HepG2 (cell line): ENCODE data around the gene PEMT. TPM values are rescaled to one million over a fixed set of nuclear protein-coding genes. Genes with fewer than 3 reads are reported as not detected.

Experiments
- ATF1 ChIP-seq: IDR thresholded peaks from 2 replicates; pipeline ENCODE4 v1.6.1; 2016; ENCODE audit warnings: mild to moderate bottlenecking, control low read depth
- EZH2 ChIP-seq: conservative IDR thresholded peaks from 2 replicates; pipeline ENCODE4 v1.6.1; 2012; ENCODE audit warnings: mild to moderate bottlenecking, low read depth, low read length, moderate library complexity
- HNRNPH1 ChIP-seq: fragments of 200-400 bp; formaldehyde crosslinking; optimal IDR thresholded peaks from 2 replicates; pipeline ENCODE3; 2017; ENCODE audit warnings: mild to moderate bottlenecking, low read depth, low read length
- HNRNPK ChIP-seq: fragments of 200-400 bp; formaldehyde crosslinking; IDR thresholded peaks from 2 replicates; pipeline ENCODE4 v1.6.1; 2018; ENCODE audit warnings: low read length, low read depth, moderate library complexity, mild to moderate bottlenecking; ENCODE audit not compliant: poor library complexity, severe bottlenecking
- NR3C1 ChIP-seq: sonication (generic); formaldehyde crosslinking; IDR thresholded peaks from 2 replicates; pipeline ENCODE4 v1.4.0; 2020; ENCODE audit warnings: missing genetic modification reagents
- RCOR2 ChIP-seq: IDR thresholded peaks from 2 replicates; pipeline ENCODE4 v1.6.1; 2016; ENCODE audit warnings: missing biosample characterization, missing genetic modification reagents
- RELA ChIP-seq: sonication (generic); formaldehyde crosslinking; IDR thresholded peaks from 2 replicates; pipeline ENCODE4 v1.4.0; 2020; ENCODE audit warnings: missing genetic modification reagents
- SNAI1 ChIP-seq: sonication (generic); formaldehyde crosslinking; IDR thresholded peaks from 2 replicates; pipeline ENCODE4 v1.5.0; 2020; ENCODE audit warnings: mild to moderate bottlenecking, missing genetic modification reagents, borderline replicate concordance
- SNRNP70 ChIP-seq: fragments of 200-400 bp; formaldehyde crosslinking; IDR thresholded peaks from 2 replicates; pipeline ENCODE4 v1.6.1; 2017; ENCODE audit warnings: mild to moderate bottlenecking, low read depth, low read length, moderate library complexity
- TBX3 ChIP-seq: fragments of 450-650 bp; IDR thresholded peaks from 2 replicates; pipeline ENCODE4 v1.6.1; 2017; ENCODE audit warnings: antibody characterized with exemption, mild to moderate bottlenecking, inconsistent platforms, borderline replicate concordance
- ZFX ChIP-seq: sonication (generic); formaldehyde crosslinking; IDR thresholded peaks from 2 replicates; pipeline ENCODE4 v1.4.0; 2020; ENCODE audit warnings: mild to moderate bottlenecking, low read depth, missing genetic modification reagents, moderate library complexity
- ZNF124 ChIP-seq: sonication (generic); formaldehyde crosslinking; IDR thresholded peaks from 2 replicates; pipeline ENCODE4 v1.4.0; 2020; ENCODE audit warnings: missing genetic modification reagents
- ZSCAN31 ChIP-seq: sonication (generic); formaldehyde crosslinking; IDR thresholded peaks from 2 replicates; pipeline ENCODE4 v1.5.0; 2020; ENCODE audit warnings: low read depth, mild to moderate bottlenecking, missing genetic modification reagents
- polyA plus RNA-seq, 8 experiments: library from polyadenylated mRNA; depleted of rRNA in 3 of 8; stranded (reverse) in 7 of 8; unstranded in 1 of 8; fragments of >200 nt; fragmentation: Illumina TruSeq in 4 of 8; extraction: Trizol in 4 of 8; gene quantifications; 2 replicates each; pipeline versions ENCODE4 v1.2.1 to v1.2.3, GENCODE V29; 2011 to 2016; ENCODE audit warnings: low read depth in 4 of 8, missing spikeins in 1 of 8, mixed read lengths in 1 of 8; ENCODE audit not compliant: insufficient read depth in 1 of 8
- total RNA-seq, 5 experiments: library from RNA; depleted of rRNA; stranded (reverse); fragments of >200 nt; fragmentation: Illumina TruSeq; extraction: Trizol; gene quantifications; 2 replicates each; pipeline ENCODE4 v1.2.3, GENCODE V29; 2016; ENCODE audit warnings: low read depth in 1 of 5
- TF ChIP-seq, protein P1 (sequence below): sonication (generic); formaldehyde crosslinking; IDR thresholded peaks from 2 replicates; pipeline ENCODE4 v1.8.0; 2022; ENCODE audit warnings: mild to moderate bottlenecking, missing genetic modification reagents, moderate library complexity
- TF ChIP-seq, protein P2 (sequence below): sonication (generic); formaldehyde crosslinking; IDR thresholded peaks from 2 replicates; pipeline ENCODE4 v1.5.1; 2020; ENCODE audit warnings: missing genetic modification reagents, mild to moderate bottlenecking, borderline replicate concordance
- TF ChIP-seq, protein P3 (sequence below): IDR thresholded peaks from 2 replicates; pipeline ENCODE4 v1.4.0; 2020; ENCODE audit warnings: mild to moderate bottlenecking, missing genetic modification reagents
- TF ChIP-seq, protein P4 (sequence below): sonication (generic); formaldehyde crosslinking; IDR thresholded peaks from 2 replicates; pipeline ENCODE4 v1.8.1; 2023; ENCODE audit warnings: mild to moderate bottlenecking, missing genetic modification reagents, borderline replicate concordance
- TF ChIP-seq, protein P5 (sequence below): sonication (generic); formaldehyde crosslinking; IDR thresholded peaks from 2 replicates; pipeline ENCODE4 v1.5.0; 2020; ENCODE audit warnings: mild to moderate bottlenecking, missing genetic modification reagents
- TF ChIP-seq, protein P6 (sequence below): sonication (generic); formaldehyde crosslinking; IDR thresholded peaks from 2 replicates; pipeline ENCODE4 v1.5.0; 2020; ENCODE audit warnings: mild to moderate bottlenecking, missing genetic modification reagents, borderline replicate concordance

The PEMT gene
- total and polyA plus RNA-seq, 2 of the 13 experiments (the other 11 are each of a cell fraction or from before 2014, with no cell fraction given) = 31.7 to 43.6 TPM

DNA sequence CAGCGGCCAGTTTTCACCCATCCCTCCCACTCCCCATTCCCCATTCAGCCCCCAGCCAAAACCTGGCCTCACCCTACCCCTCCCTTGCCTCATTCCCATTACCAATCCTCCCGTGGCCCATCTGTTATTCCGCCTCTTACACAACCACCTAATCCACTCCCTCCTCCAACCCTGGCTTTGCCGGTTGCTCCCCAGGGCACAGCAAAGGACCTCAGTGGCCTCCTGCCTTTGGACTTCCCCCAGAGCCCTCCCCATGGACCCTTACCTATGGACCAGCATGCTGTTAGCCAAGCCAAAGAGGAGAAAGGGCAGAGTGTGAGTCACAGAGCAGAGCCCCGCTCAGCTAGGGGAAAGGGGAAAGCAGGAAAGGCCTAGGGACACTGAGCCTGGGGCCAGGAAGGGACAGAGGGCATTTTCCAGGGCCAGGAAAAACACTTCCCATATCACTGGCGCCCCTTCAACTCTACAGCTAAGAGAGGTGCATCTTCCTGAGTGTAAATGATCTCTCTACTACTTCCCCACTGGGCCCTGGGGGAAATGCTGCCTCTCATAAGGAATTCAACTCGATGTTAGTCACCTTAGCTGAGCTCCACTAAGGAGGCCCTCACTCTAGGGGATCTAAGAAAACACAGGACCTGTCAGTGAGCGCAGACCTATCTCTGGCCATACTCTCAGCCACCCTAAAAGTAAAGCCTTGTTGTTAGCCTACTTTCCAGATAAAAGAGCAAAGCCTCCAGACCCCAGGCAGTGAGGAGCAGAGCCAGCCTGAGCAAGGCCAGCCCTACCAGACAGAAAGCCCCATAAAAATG is 10.6 kb downstream of the PEMT start (continued):
- TF ChIP-seq ZSCAN31 (CRISPR knock-in tag) (no peak), ZNF124 (CRISPR knock-in tag) (no peak; the same call in 1 of the 2 replicates), SNRNP70 (no peak), NR3C1 (no peak), ATF1 (CRISPR knock-in tag) (no peak), HNRNPH1 (no peak), RCOR2 (CRISPR knock-in tag) (0 out of 2 replicates have a peak, but pooled peaks have one; percentile 43), RELA (CRISPR knock-in tag) (no peak), ZFX (CRISPR knock-in tag) (peak; percentile 92), SNAI1 (CRISPR knock-in tag) (no peak), TBX3 (0 out of 2 replicates have a peak, but pooled peaks have one; percentile 22), HNRNPK (no peak), EZH2 (no peak)
- TF ChIP-seq, protein P1, sequence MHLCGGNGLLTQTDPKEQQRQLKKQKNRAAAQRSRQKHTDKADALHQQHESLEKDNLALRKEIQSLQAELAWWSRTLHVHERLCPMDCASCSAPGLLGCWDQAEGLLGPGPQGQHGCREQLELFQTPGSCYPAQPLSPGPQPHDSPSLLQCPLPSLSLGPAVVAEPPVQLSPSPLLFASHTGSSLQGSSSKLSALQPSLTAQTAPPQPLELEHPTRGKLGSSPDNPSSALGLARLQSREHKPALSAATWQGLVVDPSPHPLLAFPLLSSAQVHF (CRISPR knock-in tag) = no peak
- TF ChIP-seq, protein P2, sequence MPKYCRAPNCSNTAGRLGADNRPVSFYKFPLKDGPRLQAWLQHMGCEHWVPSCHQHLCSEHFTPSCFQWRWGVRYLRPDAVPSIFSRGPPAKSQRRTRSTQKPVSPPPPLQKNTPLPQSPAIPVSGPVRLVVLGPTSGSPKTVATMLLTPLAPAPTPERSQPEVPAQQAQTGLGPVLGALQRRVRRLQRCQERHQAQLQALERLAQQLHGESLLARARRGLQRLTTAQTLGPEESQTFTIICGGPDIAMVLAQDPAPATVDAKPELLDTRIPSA (CRISPR knock-in tag) = no peak
- TF ChIP-seq, protein P3, sequence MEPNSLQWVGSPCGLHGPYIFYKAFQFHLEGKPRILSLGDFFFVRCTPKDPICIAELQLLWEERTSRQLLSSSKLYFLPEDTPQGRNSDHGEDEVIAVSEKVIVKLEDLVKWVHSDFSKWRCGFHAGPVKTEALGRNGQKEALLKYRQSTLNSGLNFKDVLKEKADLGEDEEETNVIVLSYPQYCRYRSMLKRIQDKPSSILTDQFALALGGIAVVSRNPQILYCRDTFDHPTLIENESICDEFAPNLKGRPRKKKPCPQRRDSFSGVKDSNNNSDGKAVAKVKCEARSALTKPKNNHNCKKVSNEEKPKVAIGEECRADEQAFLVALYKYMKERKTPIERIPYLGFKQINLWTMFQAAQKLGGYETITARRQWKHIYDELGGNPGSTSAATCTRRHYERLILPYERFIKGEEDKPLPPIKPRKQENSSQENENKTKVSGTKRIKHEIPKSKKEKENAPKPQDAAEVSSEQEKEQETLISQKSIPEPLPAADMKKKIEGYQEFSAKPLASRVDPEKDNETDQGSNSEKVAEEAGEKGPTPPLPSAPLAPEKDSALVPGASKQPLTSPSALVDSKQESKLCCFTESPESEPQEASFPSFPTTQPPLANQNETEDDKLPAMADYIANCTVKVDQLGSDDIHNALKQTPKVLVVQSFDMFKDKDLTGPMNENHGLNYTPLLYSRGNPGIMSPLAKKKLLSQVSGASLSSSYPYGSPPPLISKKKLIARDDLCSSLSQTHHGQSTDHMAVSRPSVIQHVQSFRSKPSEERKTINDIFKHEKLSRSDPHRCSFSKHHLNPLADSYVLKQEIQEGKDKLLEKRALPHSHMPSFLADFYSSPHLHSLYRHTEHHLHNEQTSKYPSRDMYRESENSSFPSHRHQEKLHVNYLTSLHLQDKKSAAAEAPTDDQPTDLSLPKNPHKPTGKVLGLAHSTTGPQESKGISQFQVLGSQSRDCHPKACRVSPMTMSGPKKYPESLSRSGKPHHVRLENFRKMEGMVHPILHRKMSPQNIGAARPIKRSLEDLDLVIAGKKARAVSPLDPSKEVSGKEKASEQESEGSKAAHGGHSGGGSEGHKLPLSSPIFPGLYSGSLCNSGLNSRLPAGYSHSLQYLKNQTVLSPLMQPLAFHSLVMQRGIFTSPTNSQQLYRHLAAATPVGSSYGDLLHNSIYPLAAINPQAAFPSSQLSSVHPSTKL (CRISPR knock-in tag) = peak; percentile 56
- TF ChIP-seq, protein P4, sequence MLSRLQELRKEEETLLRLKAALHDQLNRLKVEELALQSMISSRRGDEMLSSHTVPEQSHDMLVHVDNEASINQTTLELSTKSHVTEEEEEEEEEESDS (CRISPR knock-in tag) = no peak
- TF ChIP-seq, protein P5, sequence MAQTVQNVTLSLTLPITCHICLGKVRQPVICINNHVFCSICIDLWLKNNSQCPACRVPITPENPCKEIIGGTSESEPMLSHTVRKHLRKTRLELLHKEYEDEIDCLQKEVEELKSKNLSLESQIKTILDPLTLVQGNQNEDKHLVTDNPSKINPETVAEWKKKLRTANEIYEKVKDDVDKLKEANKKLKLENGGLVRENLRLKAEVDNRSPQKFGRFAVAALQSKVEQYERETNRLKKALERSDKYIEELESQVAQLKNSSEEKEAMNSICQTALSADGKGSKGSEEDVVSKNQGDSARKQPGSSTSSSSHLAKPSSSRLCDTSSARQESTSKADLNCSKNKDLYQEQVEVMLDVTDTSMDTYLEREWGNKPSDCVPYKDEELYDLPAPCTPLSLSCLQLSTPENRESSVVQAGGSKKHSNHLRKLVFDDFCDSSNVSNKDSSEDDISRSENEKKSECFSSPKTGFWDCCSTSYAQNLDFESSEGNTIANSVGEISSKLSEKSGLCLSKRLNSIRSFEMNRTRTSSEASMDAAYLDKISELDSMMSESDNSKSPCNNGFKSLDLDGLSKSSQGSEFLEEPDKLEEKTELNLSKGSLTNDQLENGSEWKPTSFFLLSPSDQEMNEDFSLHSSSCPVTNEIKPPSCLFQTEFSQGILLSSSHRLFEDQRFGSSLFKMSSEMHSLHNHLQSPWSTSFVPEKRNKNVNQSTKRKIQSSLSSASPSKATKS (CRISPR knock-in tag) = no peak
- TF ChIP-seq, protein P6, sequence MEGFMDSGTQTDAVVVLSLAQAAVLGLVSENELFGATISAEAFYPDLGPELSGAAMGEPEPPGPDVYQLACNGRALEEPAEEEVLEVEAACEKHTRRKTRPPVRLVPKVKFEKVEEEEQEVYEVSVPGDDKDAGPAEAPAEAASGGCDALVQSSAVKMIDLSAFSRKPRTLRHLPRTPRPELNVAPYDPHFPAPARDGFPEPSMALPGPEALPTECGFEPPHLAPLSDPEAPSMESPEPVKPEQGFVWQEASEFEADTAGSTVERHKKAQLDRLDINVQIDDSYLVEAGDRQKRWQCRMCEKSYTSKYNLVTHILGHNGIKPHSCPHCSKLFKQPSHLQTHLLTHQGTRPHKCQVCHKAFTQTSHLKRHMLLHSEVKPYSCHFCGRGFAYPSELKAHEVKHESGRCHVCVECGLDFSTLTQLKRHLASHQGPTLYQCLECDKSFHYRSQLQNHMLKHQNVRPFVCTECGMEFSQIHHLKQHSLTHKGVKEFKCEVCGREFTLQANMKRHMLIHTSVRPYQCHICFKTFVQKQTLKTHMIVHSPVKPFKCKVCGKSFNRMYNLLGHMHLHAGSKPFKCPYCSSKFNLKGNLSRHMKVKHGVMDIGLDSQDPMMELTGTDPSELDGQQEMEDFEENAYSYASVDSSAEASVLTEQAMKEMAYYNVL = no peak
